Tibial nerve (tissue), 4 donors: ENCODE results near the gene SLC22A3.

Experiments
- CTCF ChIP-seq, 5 experiments: fragments of 200-600 bp in 3 of 5; fragments of 450-650 bp in 2 of 5; sonication (generic) in 3 of 5; IDR thresholded peaks; one replicate each; pipeline ENCODE4 v1.5.1; 2016 to 2019; ENCODE audit warnings: antibody characterized with exemption in 5 of 5, mild to moderate bottlenecking in 3 of 5, moderate library complexity in 2 of 5
- EP300 ChIP-seq, 2 donors: sonication (generic); formaldehyde crosslinking; IDR thresholded peaks; one replicate each; pipeline ENCODE4 v1.6.1; 2017; ENCODE audit warnings: antibody characterized with exemption in 2 of 2, mild to moderate bottlenecking in 1 of 2
- POLR2A ChIP-seq, 2 donors: fragments of 450-650 bp; IDR thresholded peaks; one replicate each; pipeline ENCODE4 v1.6.1; 2017; ENCODE audit warnings: antibody characterized with exemption in 2 of 2, mild to moderate bottlenecking in 2 of 2, moderate library complexity in 2 of 2

- TF ChIP-seq CTCF (IDR thresholded peaks at IDR 0.05) = no peak
- TF ChIP-seq POLR2A (IDR thresholded peaks at IDR 0.05) = no peak
- TF ChIP-seq EP300 (IDR thresholded peaks at IDR 0.05) = no peak
Measured at GRCh38 chr6:160374836-160375560, 26.8 kb downstream of the SLC22A3 start.
